ENCODE data around the gene SH2D1B.

DNA sequence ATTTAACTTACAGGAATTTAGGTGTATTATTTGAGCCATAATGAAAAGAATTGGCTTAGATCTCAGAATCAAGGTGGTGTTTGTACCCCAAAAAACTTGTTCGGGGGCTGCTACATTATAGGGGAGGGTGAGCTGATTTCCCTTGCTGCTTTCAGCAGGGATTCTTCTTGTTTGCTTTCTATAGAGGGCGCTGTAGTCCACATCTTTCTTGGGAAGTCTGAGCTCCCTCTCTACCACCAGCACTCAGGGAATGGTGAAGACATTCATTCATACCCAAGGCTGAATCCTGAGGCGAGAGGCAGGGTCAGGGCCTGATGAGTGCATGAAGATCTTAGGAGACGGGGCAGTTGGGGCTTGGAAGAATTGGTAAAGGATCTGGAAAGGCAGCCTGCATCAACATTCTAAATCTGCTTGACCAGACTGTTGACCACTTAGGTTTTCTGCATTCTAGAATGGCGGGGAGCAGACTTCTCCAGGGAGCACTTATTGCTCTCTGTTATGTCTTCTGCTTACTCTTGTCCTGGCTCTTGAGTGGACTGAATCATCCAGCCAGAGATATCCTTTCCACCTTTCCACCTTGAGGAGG is 54.2 kb downstream of the SH2D1B start:
- TF ChIP-seq CTCF (IDR thresholded peaks at IDR 0.05; ENCODE audit: insufficient read depth, low read depth, low read length) (peak; percentile 49), EZH2 (IDR thresholded peaks at IDR 0.05; ENCODE audit: insufficient read depth, low read length) (no peak)

Data from astrocyte (in vitro differentiated cells and primary cell).